ENCODE data around the gene ACBD6. TPM values are rescaled to one million over a fixed set of nuclear protein-coding genes. Genes with fewer than 3 reads are reported as not detected.

The ACBD6 gene
- total and polyA plus RNA-seq, 2 experiments from 2014 or later = 75.7 to 88.8 TPM

Small RNA genes lying within 50 kb of the gene (microRNA-seq; reads per million reads assigned to microRNA genes)
- 0.66 reads per million for gene MIR3121

Small RNA genes lying within 50 kb of the gene (small RNA-seq; reads per million reads assigned to genes)
- gene MIR3121 (ENCODE audit: low replicate concordance) (not detected), gene RF00019 (ENCODE audit: low replicate concordance) (not detected)

Other genes starting within 250 kb of the ACBD6 start
- gene OVAAL, start 56.4 kb upstream of the ACBD6 start, total RNA-seq (2014; rRNA removed; shearing (Covaris generic)) = not detected in 2 replicates
- not detected in 2 replicates for gene OVAAL, start 56.4 kb upstream of the ACBD6 start, polyA plus RNA-seq (2016; fragmentation: Nextera tagmentation; extraction: Ambion mirVana)
- 34.0 and 38.1 TPM in 2 replicates for gene XPR1, start 129.4 kb upstream of the ACBD6 start, total RNA-seq (2014; rRNA removed; shearing (Covaris generic))
- 7.3 and 9.3 TPM in 2 replicates for gene XPR1, start 129.4 kb upstream of the ACBD6 start, polyA plus RNA-seq (2016; fragmentation: Nextera tagmentation; extraction: Ambion mirVana)